NCI-H1105 (cell line): ENCODE measurements around the gene DRC1.

Experiments used
- DNase-seq: peaks from one replicate; lab custom pipeline; 2025; lab: John Stamatoyannopoulos, UW

DRC1 gene

GRCh38 chr2:26477911-26478253, 76.2 kb downstream of the DRC1 start, which contains the start of gene OTOF:
TSS of gene OTOF (minus strand) at chr2:26478124.
- no peak for DNase-seq

GRCh38 chr2:26478366-26478765, 76.6 kb downstream of the DRC1 start:
- no peak for DNase-seq

GRCh38 chr2:26479131-26479788, 77.5 kb downstream of the DRC1 start:
- DNase-seq = no peak

GRCh38 chr2:26479789-26480565, 78.3 kb downstream of the DRC1 start:
- DNase-seq = no peak

GRCh38 chr2:26480566-26481423, 79.1 kb downstream of the DRC1 start:
- no peak for DNase-seq

- DNase-seq = no peak
These were observed 80.0 kb downstream of the DRC1 start for GRCh38 chr2:26481706-26482105.

- DNase-seq = no peak
These were observed 80.7 kb downstream of the DRC1 start for GRCh38 chr2:26482211-26483026.

- no peak for DNase-seq
These were observed 81.3 kb downstream of the DRC1 start for GRCh38 chr2:26483027-26483326.

- no peak for DNase-seq
These were observed 81.8 kb downstream of the DRC1 start for GRCh38 chr2:26483516-26483915.

- no peak for DNase-seq
These were observed 82.3 kb downstream of the DRC1 start for GRCh38 chr2:26483957-26484565.

- no peak for DNase-seq
These were observed 82.9 kb downstream of the DRC1 start for GRCh38 chr2:26484579-26484978.

GRCh38 chr2:26485099-26485498, 83.4 kb downstream of the DRC1 start:
- DNase-seq = no peak

- no peak for DNase-seq
These were observed 84.2 kb downstream of the DRC1 start for GRCh38 chr2:26485725-26486418.

GRCh38 chr2:26486789-26487188, 85.1 kb downstream of the DRC1 start:
- DNase-seq = no peak

GRCh38 chr2:26487192-26487591, 85.5 kb downstream of the DRC1 start:
- DNase-seq = no peak

GRCh38 chr2:26488463-26489212, 86.9 kb downstream of the DRC1 start:
- no peak for DNase-seq

- no peak for DNase-seq
These were observed 87.6 kb downstream of the DRC1 start for GRCh38 chr2:26489213-26489850.

- no peak for DNase-seq
These were observed 89.9 kb downstream of the DRC1 start for GRCh38 chr2:26491563-26492167.

- DNase-seq = no peak
These were observed 91.2 kb downstream of the DRC1 start for GRCh38 chr2:26492749-26493515.
